GM12801 (cell line): ENCODE results near the gene CTBP2.

Source experiments
- CTCF ChIP-seq: IDR thresholded peaks from one replicate; pipeline ENCODE4 v1.5.1; 2011; ENCODE audit warnings: control low read depth; ENCODE audit not compliant: insufficient read length; ENCODE audit errors: extremely low read depth

Gene CTBP2

GRCh38 chr10:125201791-125202622, 41.6 kb upstream of the CTBP2 start:
- TF ChIP-seq CTCF: no peak

- TF ChIP-seq CTCF: no peak
Observed at GRCh38 chr10:125201108-125201524, 40.8 kb upstream of the CTBP2 start.

- TF ChIP-seq CTCF: no peak
Observed at GRCh38 chr10:125200396-125200795, 40.0 kb upstream of the CTBP2 start.

- TF ChIP-seq CTCF: no peak
Observed at GRCh38 chr10:125199270-125199669, 38.9 kb upstream of the CTBP2 start.

GRCh38 chr10:125194814-125195213, 34.5 kb upstream of the CTBP2 start:
- no peak for TF ChIP-seq CTCF

GRCh38 chr10:125193306-125193877, 33.0 kb upstream of the CTBP2 start:
- no peak for TF ChIP-seq CTCF

GRCh38 chr10:125192620-125193019, 32.3 kb upstream of the CTBP2 start:
- TF ChIP-seq CTCF: no peak
